GM12873 (cell line): ENCODE measurements around the gene ZSCAN5B.

Source experiments
- CTCF ChIP-seq: IDR thresholded peaks from 2 replicates; pipeline ENCODE4 v1.5.1; 2012; ENCODE audit warnings: low read depth, mild to moderate bottlenecking, moderate library complexity, low read length, control low read depth; ENCODE audit not compliant: insufficient read depth; ENCODE audit errors: missing control alignments

The ZSCAN5B gene

GRCh38 chr19:56142087-56142787 is 55.3 kb downstream of the ZSCAN5B start:
- TF ChIP-seq CTCF, result no peak

- TF ChIP-seq CTCF, result no peak
These were observed 56.1 kb downstream of the ZSCAN5B start for GRCh38 chr19:56141417-56141993.

- TF ChIP-seq CTCF, result no peak
These were observed 56.8 kb downstream of the ZSCAN5B start, which contains the start of gene ZNF444 for GRCh38 chr19:56140583-56141416. ZNF444 (plus strand) TSS chr19:56141287; CDS start chr19:56146912, 5,625 bp downstream.

GRCh38 chr19:56139847-56140582 is 57.6 kb downstream of the ZSCAN5B start:
- no peak for TF ChIP-seq CTCF
